GM18858 (cell line): ENCODE results near the gene MACROD2.

Source experiments
- ATAC-seq: cut with Tn5 transposase; IDR thresholded peaks from one replicate; pipeline ENCODE4 v1.9.1; 2021; ENCODE audit not compliant: unreplicated experiment

Gene MACROD2

GRCh38 chr20:15582146-15582760 lies 1586.9 kb downstream of the MACROD2 start:
- no peak for ATAC-seq

- ATAC-seq: no peak
Measured at GRCh38 chr20:15584507-15584906, 1589.2 kb downstream of the MACROD2 start.

- no peak for ATAC-seq
Measured at GRCh38 chr20:15593081-15593480, 1597.8 kb downstream of the MACROD2 start.

GRCh38 chr20:15594158-15594695 lies 1598.9 kb downstream of the MACROD2 start:
- no peak for ATAC-seq

- ATAC-seq: no peak
Measured at GRCh38 chr20:15596220-15596890, 1601.0 kb downstream of the MACROD2 start.

GRCh38 chr20:15597306-15597705 lies 1602.0 kb downstream of the MACROD2 start:
- ATAC-seq: no peak

- ATAC-seq: no peak
Measured at GRCh38 chr20:15599961-15600360, 1604.6 kb downstream of the MACROD2 start.

- ATAC-seq: no peak
Measured at GRCh38 chr20:15600565-15600964, 1605.2 kb downstream of the MACROD2 start.

- no peak for ATAC-seq
Measured at GRCh38 chr20:15603506-15603905, 1608.2 kb downstream of the MACROD2 start.

GRCh38 chr20:15603978-15604805 lies 1608.9 kb downstream of the MACROD2 start:
- ATAC-seq: no peak

- no peak for ATAC-seq
Measured at GRCh38 chr20:15609921-15610320, 1614.6 kb downstream of the MACROD2 start.

- no peak for ATAC-seq
Measured at GRCh38 chr20:15610787-15611186, 1615.5 kb downstream of the MACROD2 start.

GRCh38 chr20:15611541-15611940 lies 1616.2 kb downstream of the MACROD2 start:
- ATAC-seq: no peak

GRCh38 chr20:15612198-15612597 lies 1616.9 kb downstream of the MACROD2 start:
- no peak for ATAC-seq

GRCh38 chr20:15612769-15613168 lies 1617.5 kb downstream of the MACROD2 start:
- no peak for ATAC-seq

GRCh38 chr20:15613530-15613929 lies 1618.2 kb downstream of the MACROD2 start:
- ATAC-seq: no peak

GRCh38 chr20:15616626-15617025 lies 1621.3 kb downstream of the MACROD2 start:
- no peak for ATAC-seq

- ATAC-seq: no peak
Measured at GRCh38 chr20:15618110-15618509, 1622.8 kb downstream of the MACROD2 start.

- no peak for ATAC-seq
Measured at GRCh38 chr20:15618912-15619311, 1623.6 kb downstream of the MACROD2 start.

- ATAC-seq: no peak
Measured at GRCh38 chr20:15619341-15619740, 1624.0 kb downstream of the MACROD2 start.

GRCh38 chr20:15619816-15620215 lies 1624.5 kb downstream of the MACROD2 start:
- ATAC-seq: no peak

- ATAC-seq: no peak
Measured at GRCh38 chr20:15622368-15622767, 1627.1 kb downstream of the MACROD2 start.
